ENCODE measurements around the gene BACE1. TPM values are rescaled to one million over a fixed set of nuclear protein-coding genes. Genes with fewer than 3 reads are reported as not detected.
"Not testable (repeated sequence)": the region's sequence is repeated elsewhere in the genome, so short reads cannot be mapped to it uniquely, and the experiment has no call there.

Gene BACE1
- total RNA-seq, 1 donor from 2014 or later, result 10.4 TPM

DNA sequence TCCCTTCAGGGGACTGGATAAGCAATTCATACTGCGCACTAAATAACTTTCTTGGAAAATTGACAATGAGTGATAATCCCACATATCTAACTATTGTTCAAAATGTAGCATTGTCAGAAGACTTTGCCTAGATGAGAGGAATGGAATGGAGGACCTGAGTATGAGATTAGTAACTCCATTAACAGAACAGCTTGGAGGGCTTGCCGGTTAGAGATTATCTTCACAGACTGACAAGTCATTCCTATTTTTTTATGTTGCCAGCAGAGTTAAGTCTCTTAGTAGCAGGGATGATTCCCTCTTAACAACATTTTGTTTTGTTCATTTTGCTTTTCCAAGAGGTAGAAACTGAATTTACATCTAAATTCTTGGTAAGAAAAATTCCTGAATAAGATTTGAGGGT is 32.0 kb downstream of the BACE1 start:
- ATAC-seq (ENCODE audit: poor library complexity) (no peak), DNase-seq (no peak)
- intact Hi-C loops (cut with DNase I), result no loop called here

DNA sequence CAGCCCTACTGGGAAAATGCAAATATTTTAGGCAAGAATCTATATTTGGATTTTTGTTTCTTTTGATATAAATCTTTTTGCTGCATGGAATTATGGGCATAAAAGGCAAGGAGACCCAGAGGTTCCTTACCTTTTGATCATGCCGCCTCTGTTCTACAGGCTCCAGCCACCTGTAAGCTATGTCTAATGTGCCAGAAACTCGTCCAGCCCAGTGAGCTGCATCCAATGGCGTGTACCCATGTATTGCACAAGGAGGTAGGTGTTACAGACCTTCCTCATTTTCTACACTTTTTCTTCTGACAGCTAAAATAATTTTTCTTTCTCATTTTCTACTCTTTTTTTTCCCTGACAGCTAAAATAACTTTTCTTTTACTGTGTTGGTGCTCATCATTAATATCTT is 33.1 kb downstream of the BACE1 start:
- intact Hi-C loops (cut with DNase I), result no loop called here
- DNase-seq (no peak), ATAC-seq (ENCODE audit: poor library complexity) (no peak)

DNA sequence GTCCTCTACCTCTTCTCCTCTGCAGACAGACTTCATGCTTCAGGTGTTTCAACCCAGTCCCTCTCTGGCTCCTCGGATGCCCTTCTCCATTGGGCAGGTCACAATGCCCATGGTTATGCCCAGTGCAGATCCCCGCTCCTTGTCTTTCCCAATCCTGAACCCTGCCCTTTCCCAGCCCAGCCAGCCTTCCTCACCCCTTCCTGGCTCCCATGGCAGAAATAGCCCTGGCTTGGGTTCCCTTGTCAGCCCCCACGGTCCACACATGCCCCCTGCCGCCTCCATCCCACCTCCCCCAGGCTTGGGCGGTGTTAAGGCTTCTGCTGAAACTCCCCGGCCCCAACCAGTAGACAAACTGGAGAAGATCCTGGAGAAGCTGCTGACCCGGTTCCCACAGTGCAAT is 34.2 kb downstream of the BACE1 start:
- intact Hi-C loops (cut with DNase I), result no loop called here
- DNase-seq (no peak), ATAC-seq (ENCODE audit: poor library complexity) (no peak)

DNA sequence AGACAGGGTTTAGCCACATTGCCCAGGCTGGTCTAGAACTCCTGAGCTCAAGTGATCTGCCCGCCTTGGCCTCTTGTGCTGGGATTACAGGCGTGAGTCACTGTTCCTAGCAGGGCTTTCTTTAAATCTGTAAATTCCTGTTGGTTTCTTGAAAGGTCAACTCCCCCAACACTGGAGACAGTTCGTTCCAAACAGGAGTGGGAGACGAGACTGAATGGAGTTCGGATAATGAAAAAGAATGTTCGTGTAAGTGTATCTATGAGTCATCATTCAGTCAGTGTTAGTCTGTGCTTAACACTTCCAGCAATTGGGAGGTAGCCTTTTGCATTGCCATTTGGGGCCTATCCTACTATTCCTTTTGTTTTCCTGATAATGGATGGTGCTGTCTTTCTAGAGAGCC is 34.9 kb downstream of the BACE1 start:
- intact Hi-C loops (cut with DNase I), result no loop called here
- ATAC-seq (ENCODE audit: poor library complexity) (no peak), DNase-seq (no peak)

DNA sequence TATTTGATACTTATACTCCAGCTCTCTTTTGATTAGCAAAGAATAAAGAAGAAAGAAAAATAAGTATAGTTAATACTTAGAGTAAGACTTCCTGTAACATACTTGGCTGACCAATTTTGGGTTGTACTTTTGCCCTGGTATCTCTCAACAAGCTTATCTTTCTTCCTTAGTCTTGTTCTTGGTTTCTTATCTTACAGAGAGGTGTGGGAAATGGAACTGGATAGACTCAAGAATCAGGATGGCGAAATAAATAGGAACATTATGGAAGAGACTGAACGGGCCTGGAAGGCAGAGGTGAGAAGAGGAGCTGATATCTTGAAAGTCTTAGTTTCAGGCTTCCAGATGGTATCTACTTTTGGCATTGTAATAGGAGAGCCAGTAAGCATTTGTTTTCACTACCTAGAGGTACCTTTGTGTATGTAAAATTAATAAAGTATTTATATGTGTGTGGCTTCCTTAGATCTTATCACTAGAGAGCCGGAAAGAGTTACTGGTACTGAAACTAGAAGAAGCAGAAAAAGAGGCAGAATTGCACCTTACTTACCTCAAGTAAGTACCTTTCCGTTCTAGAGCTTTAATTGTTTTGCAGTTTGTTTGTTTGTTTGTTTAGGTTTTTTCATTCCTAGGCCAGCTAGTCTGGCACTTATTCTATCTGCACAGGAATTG is 36.2 kb downstream of the BACE1 start:
- DNase-seq (no peak), ATAC-seq (ENCODE audit: poor library complexity) (no peak)
- intact Hi-C loops (cut with DNase I), result no loop called here

DNA sequence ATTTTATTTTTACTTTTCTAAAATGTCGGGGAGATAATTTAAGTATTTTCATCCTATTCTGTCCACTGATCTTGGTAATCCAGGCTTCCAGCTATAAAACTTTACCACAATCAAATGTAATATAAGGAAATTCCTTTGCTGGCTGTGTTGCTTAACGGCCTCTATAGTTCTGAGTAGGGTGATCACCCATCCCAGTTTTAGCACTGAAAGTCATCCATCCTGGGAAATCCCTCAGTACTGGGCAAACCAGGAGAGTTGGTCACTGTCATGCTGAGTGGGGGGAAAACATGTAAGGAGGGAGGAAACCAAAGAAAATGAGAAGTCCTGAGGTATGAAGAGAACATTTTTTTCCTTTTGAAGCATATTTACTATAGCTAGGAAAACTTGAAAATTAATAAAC is 37.7 kb downstream of the BACE1 start:
- DNase-seq, result no peak
- no peak for ATAC-seq (ENCODE audit: poor library complexity)
- intact Hi-C loops (cut with DNase I), result no loop called here

DNA sequence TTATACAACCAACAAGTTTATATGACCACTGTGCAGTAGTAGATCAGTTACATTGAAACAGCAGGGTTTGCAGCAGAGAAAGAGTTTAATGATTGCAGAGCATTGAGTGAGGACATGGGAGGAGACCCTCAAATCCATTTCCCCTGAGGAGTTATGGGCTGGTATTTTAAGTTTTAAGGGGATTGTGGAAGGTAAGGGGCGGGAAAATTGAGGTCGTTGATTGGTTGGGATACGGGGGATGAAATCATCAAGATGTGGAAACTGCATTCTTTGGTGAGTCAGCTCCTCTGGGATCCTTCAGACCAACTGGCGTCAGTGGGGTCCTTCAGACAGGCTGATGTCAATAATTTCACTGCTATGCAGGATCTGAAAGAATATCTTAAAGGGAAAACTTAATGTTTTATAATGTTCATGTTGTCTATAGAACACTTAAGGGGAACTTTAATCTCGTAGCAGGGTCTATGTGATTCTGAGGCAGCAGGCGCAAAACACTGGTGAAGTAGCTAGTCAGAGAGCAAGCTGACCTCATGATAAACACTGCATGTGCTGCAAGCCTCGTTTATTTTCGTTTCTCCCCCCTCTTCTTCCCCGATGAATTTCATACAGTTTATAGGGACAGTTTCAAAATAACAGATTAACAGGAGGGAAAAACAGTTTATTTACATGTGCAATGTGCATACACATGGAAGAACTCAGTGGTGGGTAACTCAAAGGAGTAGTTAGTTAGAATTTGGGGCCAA is 42.3 kb downstream of the BACE1 start:
- intact Hi-C loops (cut with DNase I), result no loop called here
- DNase-seq, result no peak
- ATAC-seq (ENCODE audit: poor library complexity), result no peak

DNA sequence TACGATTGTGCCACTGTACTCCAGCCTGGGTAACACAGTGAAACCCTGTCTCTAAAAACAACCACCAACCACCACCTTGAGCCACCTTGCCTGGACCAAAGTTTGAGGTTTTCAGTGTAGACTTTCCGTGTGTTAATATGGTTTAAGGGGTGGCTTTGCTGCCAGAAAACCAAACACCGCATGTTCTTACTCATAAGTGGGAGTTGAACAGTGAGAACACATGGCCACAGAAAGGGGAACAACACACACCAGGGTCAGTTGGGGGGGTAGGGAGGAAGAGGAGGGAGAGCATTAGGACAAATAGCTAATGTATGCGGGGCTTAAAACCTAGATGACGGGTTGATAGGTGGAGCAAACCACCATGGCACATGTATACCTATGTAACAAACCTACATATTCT is 43.9 kb downstream of the BACE1 start:
- intact Hi-C loops (cut with DNase I); ATAC-seq (ENCODE audit: poor library complexity); DNase-seq: not testable (repeated sequence)

DNA sequence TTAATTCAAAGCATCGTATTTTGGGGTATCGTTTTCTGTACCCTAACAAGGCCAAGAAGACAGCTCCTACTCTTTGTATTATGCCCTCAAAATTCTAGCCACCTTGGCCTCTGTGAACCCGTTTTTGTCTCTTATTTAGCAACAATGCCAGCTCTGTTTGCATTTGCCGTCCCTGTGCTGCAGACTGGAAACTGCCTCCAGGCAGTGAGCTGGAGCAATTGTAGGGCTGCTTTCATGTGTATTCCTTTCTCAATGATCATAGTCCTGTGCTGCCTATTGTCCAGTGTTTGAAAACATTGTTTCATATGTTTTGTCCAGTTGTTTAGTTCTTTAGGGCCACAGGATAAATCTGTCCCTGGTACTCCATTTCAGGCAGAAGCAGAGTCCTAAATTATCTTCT is 44.8 kb downstream of the BACE1 start:
- ATAC-seq (ENCODE audit: poor library complexity) (no peak), DNase-seq (no peak)
- intact Hi-C loops (cut with DNase I), result no loop called here

DNA sequence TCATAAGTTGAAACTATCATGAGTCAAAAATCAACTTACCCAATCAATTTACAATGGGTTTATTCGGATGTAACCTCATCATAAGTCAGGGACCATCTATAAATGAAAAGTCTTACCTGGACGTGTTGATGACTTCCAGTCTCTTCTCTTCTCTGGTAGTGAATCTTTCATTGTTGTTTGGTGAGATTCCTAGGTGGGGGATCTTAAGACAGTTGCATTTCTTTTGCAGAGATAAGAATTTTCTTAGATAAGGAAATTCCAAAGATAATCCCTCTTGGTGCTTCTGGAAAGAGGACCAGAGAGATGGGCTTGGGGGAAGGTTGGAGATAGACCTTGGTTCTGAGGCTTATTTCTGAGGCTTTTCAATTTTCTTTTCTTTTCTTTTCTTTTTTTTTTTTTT is 46.2 kb downstream of the BACE1 start:
- intact Hi-C loops (cut with DNase I), result no loop called here
- ATAC-seq (ENCODE audit: poor library complexity) (no peak), DNase-seq (no peak)

DNA sequence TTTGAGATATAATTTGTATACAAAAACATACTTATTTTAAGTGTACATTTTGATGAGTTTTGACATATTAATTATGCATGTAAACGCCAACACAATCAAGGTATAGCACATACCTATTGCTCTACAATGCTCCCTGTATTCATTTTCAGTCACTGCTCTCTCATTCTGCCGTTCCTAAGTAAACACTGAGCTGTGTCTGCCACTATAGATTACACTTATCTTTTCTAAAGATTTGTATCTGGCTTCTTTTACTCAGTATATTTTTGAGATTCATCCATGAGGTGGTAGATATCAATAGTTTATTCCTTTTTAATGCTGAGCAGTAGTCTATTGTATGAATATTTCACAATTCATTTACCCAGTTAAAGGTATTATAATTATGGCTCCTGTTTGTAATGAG is 50.3 kb downstream of the BACE1 start:
- DNase-seq, result no peak
- ATAC-seq (ENCODE audit: poor library complexity), result no peak
- intact Hi-C loops (cut with DNase I), result no loop called here

DNA sequence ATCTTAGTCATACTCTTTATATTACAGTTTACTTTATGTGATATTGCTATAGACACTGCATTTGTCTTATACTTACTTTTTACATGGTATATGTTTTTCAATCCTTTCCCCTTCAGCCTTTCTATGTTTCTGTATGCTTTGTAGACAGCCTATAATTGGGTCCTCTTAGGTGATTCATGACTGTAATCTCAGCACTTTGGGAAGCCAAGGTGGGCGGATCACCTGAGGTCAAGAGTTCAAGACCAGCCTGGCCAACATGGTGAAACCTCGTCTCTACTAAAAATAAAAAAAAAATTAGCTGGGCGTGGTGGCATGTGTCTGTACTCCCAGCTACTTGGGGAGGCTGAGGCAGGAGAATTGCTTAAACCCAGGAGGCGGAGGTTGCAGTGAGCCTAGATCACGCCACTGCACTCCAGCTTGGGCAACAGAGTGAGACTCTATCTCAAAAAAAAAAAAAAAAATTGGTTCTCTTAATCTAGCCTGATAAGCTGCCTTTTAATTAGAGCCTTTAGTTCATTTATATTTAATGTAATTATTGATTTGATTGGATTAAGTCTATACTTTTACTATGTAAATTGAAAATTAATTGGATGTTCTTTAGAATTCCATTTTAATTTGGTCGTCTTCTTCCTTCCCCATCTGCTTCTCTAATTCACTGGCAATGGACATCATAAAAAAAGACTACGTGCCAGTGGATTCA is 51.3 kb downstream of the BACE1 start:
- DNase-seq; ATAC-seq (ENCODE audit: poor library complexity); intact Hi-C loops (cut with DNase I): not testable (repeated sequence)

DNA sequence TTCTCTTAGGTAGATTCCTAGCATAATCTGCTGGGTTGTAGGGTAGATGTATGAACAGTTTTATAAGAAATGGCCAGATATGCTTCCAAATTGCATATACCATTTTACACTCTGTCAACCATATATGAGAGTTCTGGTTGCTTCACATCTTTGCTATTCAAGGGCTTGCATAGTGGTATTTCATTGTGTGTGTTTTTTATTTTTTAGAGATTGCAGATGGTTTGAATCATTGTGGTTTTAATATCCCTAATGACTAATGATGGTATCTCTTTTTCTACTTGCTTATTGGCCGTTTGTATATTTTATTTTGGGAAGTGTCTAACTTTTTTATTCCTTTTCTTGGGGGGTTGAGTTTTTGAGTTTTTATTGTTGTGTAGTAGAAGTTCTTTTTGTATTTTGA is 56.6 kb downstream of the BACE1 start:
- DNase-seq (no peak), ATAC-seq (ENCODE audit: poor library complexity) (no peak)
- intact Hi-C loops (cut with DNase I), result no loop called here

DNA sequence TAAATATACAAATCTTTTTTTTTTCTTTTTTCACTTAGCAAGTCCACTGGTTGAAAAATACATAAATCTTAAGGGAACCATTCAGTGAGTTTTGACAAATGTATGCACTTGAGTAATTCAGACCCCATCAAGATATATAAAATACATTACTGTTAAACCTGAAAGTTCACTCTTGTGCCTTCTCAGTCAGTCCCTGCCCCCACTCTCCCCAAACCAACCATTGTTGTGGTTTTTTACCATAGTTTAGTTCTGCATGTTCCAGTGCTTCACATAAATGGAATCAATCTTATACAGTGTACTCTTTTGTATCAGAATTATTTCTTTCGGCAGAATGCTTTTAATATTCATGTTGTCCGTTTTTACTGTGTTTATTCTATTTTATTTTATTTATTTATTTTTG is 57.5 kb downstream of the BACE1 start:
- intact Hi-C loops (cut with DNase I), result no loop called here
- no peak for DNase-seq
- ATAC-seq (ENCODE audit: poor library complexity), result no peak

DNA sequence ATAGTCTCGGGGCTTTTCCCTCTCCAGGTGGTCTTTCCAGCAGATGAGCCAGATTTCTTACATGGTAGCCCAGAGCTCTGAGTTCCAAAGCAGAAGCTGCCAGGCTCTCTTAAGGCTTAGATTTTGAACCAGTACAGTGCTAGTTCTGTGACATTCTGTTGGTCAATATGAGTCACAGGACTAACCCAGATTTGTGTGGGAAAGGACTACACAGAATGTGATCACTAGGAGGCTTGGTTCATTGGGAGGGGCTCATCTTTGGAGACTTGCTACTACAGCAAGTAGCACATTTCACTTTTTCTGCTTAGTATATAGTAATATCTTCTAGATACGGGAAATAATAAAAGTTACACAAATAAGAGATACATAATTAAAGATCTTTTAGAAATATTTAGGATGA is 59.5 kb downstream of the BACE1 start:
- ATAC-seq (ENCODE audit: poor library complexity), result no peak
- intact Hi-C loops (cut with DNase I), result no loop called here
- DNase-seq, result no peak

DNA sequence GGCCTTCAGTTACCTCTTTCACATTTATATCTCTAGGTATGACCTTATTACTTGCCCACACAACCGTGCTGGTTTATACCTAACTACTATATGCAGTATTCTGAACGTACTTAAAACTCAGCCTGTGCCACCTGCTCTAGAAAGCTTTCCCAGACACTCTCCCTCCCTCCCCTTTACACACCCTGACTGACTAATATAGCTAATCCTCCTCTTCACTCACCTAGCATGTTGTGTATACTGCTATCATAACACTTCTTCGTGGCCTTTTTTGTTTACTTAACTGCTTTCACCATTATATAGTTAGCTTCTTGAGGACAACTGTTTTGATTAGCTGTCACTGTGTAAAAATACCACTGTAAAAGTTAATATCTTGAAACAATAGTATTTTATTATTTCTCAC is 60.1 kb downstream of the BACE1 start:
- intact Hi-C loops (cut with DNase I), result no loop called here
- ATAC-seq (ENCODE audit: poor library complexity) (no peak), DNase-seq (no peak)

DNA sequence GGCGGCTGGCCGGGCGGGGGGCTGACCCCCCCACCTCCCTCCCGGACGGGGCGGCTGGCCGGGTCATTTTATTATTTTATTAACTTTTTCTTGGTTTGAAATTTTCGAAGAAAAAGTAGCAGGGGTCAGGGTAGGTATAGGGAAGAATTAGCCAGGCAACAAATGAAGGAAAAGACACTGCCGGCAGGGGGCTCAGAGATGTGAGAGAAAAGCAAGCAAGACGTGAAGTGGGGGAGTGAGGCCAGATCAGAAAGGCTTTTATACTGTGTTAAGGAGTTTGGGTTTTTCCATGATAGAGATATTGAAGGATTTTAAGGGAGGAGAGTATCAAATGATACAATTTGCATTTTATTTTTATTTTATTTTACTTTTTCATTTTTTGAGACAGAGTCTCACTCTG is 64.5 kb downstream of the BACE1 start:
- DNase-seq (no peak), ATAC-seq (ENCODE audit: poor library complexity) (no peak)
- intact Hi-C loops (cut with DNase I), result no loop called here

DNA sequence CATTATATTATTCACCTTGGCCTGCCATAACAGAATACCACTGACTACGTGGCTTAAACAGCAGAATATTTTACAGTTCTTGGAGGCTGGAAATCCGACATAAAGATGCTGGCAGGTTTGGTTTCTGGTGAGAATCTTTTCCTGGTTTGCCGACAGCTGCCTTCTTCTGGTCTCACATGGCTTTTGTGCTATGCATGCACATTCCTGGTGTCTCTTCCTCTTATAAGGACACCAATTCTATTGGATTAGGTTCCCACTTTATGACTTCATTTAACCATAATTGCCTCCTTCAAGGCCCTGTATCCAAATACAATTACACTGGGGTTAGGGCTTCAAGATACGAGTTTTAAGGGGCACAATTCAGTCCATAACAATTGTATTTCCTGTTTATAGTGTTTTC is 66.5 kb downstream of the BACE1 start:
- intact Hi-C loops (cut with DNase I), result no loop called here
- ATAC-seq (ENCODE audit: poor library complexity), result no peak
- no peak for DNase-seq

DNA sequence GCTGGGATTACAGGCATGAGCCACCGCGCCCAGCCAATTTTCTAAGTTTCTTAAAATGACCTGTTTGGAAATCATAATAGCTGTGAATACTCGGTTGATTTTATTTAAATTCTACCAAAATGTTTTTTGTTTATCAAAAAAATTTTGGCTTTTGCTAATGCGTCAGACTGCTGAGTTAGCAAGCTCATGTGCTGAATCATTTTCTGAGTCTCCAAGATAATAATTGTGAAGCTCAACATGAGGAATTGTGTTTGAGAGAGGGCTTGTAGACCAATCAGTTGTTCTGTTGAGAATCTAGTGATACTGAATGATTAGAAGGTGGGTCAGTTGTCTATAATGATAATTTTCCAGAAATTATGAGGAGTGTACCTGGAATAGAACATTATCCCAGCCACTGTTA is 67.7 kb downstream of the BACE1 start:
- DNase-seq (no peak), ATAC-seq (ENCODE audit: poor library complexity) (no peak)
- intact Hi-C loops (cut with DNase I), result no loop called here

DNA sequence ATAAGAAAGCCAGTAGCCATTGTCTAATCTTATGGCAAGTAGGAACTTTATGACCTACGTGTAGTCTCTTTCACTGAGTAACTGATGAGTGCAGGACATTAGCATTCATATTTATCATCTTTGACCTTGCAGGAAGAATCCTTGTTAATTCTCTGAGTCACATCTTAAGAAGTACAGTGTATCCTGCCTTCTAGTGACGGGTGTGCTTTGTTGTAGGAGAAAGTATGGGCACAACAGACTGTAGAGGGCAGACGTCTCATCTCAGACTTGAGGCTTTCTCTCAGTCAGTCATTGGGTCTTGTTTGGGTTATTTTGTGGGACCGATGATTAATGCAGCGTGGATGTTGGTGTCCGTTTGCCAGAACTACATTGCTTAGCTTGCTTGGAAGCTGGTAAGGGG is 76.8 kb downstream of the BACE1 start:
- ATAC-seq (ENCODE audit: poor library complexity) (no peak), DNase-seq (no peak)
- intact Hi-C loops (cut with DNase I), result no loop called here
